Stimulated activated CD4-positive, alpha-beta T cell treated with anti-CD3 and anti-CD28 coated beads, Interleukin-12 subunit alpha, Interleukin-12 subunit beta, amount 100 ng/mL, for 48 hours (primary cell): Measurements from ENCODE around the gene DBF4B.
"Not testable (repeated sequence)": the region's sequence is repeated elsewhere in the genome, so short reads cannot be mapped to it uniquely, and the experiment has no call there.

Experiments
- DNase-seq, 3 donors: peaks; one replicate each; pipeline ENCODE4 v3.0.0-alpha.2; 2020; ENCODE audit warnings: low read depth in 2 of 3, low spot score in 1 of 3

Gene DBF4B, protein sequence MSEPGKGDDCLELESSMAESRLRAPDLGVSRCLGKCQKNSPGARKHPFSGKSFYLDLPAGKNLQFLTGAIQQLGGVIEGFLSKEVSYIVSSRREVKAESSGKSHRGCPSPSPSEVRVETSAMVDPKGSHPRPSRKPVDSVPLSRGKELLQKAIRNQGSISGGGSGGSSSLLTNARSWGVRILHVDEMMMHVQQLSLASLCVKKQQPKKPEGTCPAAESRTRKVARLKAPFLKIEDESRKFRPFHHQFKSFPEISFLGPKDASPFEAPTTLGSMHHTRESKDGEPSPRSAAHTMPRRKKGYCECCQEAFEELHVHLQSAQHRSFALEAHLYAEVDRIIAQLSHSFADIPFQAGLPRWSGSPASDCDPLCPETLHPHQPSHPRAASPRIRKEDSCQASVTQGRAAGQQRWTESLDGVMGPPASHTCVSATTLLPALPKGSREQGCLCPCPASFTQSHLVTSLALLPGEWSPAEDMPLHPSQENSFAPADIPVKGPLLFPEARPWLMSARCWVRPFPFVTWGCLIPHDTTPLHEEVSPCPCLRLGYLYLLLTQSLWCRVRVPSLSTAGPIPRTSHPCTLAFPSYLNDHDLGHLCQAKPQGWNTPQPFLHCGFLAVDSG

GRCh38 chr17:44708401-44709263 lies at the start of gene DBF4B:
DBF4B (plus strand) TSS chr17:44708665; CDS start chr17:44708821, 156 bp downstream.
- peak; percentile 71 to 93 (median 79) for DNase-seq

GRCh38 chr17:44661835-44662234 lies 46.6 kb upstream of the DBF4B start:
- no peak for DNase-seq

DNA sequence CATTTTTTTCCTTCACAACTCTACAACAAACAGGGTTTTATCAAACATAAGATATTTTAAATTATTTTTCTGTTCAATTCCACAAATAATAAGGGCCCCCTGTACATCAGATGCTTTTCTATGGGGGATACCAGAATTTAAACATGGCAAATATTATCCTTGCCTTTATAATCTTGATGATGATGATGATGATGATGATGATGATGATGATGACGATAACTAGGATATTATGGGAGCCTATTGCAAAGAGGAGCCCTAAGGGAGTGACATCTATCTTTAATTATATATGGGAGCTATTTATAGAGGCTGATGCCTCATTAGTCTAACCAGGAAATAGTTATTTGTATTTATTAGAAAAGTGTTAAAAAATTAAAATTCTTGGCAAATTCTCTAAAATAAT lies 45.4 kb upstream of the DBF4B start:
- DNase-seq = no peak

GRCh38 chr17:44664867-44665266 lies 43.6 kb upstream of the DBF4B start:
- DNase-seq = no peak

GRCh38 chr17:44666006-44666405 lies 42.5 kb upstream of the DBF4B start:
- DNase-seq = no peak

DNA sequence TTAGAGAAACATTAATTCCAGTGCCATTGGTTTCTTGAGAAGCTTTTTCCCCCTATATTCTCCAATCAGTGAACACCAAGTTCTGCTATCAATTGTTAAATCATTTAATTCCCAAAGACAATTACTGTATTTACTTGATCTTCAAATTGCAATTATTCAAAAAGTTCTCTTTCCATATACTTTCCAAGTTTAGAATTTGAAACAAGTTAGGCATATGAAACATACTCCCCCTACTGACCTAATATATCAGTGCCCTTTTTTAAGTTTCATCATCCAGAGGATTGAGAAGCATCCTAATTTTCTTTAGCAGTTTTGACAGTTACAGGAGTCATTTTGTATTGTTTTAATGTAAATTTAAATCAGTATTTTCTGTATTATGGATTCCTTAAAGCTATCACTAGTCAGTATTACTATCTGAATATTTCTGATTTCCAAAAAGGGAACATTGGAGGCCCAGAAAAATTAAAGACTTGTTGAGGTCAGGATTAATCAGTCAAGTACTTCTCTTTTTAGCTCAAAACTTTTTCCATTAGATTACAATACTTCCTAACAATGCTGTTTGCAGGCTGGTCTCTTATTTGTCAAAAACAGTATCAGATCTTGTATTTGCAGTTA lies 35.9 kb upstream of the DBF4B start:
- DNase-seq = no peak

DNA sequence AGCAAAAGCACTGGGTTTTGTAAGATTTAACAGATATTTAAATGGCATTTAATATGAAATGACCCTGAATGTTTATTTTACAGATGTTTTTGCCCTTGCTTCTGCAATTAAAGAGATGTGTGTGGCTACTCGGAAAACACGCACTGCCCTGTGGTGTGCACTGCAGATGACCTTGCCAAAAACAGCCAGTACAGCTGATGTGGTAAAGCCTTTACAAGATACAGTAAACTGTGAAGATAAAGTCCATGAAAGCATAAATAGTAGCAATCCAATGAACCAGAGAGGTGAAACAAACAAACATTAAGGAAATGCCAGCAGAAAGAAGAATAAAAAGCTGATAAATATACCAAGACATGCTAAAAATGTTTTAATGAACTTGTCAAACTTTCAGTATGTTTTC lies 34.6 kb upstream of the DBF4B start:
- no peak for DNase-seq

- DNase-seq = no peak
Measured at GRCh38 chr17:44677136-44677535, 31.3 kb upstream of the DBF4B start.

DNA sequence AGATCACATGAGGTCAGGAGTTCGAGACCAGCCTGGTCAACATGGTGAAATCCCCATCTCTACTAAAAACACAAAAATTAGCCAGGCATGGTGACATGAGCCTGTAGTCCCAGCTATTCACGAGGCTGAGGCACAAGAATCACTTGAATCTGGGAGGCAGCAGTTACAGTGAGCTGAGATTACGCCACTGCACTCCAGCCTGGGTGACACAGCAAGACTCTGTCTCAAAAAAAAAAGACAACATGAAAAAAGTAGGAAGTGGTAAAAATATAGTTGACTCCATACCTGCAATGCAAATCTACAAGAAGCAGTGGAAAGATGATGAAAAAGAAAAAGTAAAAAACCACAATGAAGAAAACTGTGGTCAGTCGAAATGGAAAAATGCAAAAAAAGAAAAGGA lies 25.2 kb upstream of the DBF4B start:
- not testable (repeated sequence) for DNase-seq

DNA sequence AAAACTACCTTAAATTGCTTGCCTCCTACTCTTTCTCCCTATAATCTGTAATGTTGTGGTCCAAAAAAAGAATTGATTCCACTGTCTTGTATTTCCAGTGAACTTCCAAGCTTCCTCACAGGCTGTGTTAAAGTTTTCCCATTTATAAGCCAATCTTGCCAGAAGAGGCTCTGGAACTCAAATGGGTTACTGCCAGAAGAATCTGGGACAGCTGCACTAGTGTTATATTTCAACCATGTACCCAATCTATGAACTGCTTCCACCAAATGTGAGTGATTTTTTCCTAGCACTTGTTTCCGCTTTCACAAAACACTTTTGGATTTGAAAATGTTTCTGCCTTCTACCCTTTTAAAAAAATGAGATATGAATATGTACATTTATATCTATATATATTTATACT lies 20.7 kb upstream of the DBF4B start:
- DNase-seq = no peak

DNA sequence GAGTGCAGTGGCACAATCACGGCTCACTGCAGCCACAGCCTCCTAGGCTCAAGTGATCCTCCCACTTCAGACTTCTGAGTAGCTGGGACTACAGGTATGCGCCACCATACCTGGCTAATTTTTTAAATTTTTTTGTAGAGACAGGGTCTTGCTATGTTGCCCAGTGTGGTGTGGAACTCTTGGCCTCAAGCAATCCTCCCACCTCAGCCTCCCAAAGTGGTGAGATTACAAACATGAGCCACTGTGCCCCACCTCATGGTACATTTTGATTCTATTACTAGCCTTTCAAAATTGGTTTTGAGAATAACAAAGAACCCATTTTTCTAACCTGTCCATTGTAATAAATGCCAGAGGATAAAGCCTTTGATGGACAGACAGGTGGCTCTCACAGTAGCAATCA lies 20.3 kb upstream of the DBF4B start:
- DNase-seq = no peak

- DNase-seq = no peak
Measured at GRCh38 chr17:44688675-44689476, 19.6 kb upstream of the DBF4B start.

DNA sequence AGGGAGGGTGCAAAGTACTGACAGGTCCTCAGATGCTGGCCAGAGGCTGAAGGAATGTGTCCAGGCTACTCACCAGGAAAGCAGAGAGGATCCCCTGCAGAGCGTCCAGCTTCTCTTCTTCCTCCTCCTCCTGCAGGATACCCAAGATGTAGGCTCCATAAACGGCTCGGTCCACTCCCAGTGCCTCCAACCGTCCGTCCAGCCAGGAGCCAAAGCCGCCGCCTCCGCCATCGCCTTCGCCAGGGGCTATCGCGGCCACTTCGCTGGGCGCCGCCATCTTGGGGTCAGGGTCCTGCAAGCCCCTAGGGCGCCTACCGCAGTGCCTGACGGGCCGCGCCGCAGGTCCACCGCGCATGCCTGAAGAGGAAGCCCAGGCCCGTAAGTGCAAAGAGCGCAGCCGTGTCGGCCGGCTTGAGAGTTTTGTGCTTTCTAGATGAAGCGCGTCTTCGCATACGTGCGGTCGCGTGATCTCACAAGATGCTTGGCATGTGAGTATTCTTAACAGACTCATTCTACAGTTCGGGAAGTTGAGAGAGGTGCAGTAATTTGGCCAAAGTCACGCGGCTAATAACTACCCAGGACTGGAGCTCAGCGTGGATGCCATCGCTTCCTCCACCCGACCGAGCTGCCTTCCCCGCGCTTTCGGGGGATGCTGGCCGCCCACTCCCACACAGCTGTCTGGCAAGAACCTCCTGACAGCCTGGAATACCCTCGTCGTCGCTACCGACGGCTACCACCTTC lies 18.8 kb upstream of the DBF4B start, which contains the start of gene CCDC43:
TSS of gene CCDC43 (minus strand) at position 300 of the 741 bp plus-strand sequence. CDS start at position 277, 23 bp downstream.
- DNase-seq = peak; percentile 88 to 92 (median 92)

DNA sequence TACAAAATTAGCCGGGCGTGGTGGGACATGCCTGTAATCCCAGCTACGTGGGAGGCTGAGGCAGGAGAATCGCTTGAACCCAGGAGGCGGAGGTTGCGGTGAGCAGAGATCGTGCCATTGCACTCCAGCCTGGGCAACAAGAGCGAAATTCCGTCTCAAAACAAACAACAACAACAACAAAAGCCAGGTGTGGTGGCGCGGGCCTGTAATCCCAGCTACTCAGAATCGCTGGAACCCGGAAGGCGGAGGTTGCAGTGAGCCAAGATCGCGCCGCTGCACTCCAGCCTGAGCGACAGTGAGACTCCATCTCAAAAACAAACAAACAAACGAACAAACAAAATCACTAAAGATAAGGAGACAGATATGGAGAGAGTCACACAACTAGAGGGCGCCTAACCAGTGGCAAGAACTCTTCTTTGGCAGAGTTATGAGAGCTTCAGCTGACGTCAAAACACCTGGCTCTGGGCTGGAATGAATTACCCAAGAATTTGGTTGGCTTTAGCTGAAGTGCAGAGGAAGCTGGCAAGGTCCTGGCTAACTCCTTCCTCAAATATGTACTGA lies 17.6 kb upstream of the DBF4B start:
- not testable (repeated sequence) for DNase-seq

GRCh38 chr17:44693609-44694008 lies 14.9 kb upstream of the DBF4B start:
- DNase-seq = no peak

DNA sequence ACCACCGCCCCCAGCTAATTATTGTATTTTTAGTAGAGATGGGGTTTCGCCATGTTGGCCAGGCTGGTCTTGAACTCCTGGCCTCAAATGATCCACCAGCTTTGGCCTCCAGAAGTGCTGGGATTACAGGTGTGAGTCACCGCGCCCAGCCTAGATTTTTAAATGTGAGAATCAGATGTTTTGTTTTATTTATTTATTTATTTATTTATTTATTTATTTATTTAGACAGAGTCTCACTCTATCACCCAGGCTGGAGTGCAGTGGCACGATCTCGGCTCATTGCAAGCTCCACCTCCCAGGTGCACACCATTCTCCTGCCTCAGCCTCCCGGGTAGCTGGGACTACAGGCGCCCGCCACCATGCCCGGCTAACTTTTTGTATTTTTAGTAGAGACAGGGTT lies 8.2 kb upstream of the DBF4B start:
- DNase-seq = not testable (repeated sequence)

DNA sequence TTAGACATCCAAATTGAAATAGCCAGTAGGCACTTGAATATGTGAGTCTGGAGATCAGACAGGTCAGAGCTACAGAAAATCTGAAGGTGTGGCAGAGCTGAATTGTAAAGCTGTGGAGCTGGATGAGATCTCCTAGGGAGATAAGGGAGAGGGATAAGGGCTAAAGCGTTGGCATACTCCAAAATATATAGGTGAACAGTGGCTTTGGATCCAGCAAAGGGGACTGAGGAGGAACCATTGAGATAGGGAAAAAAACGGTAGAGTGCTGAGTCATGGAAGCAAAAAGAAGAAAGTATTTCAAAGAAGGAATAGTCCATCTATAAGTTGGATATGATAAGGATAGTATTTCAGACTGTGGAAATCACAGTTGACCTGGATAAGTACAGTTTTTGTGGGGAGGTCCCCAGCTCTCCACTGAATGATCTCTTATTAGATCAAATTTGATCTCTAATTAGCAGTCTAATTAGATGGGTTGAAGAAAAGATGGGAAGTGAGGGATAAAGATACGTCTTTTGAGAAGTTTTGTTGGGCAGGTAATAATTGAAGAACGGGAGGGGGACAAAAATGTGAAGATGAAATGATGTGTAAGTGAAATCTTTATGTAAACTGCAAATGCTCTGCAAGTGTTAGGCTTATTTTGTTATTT lies 587 bp upstream of the DBF4B start:
- no peak for DNase-seq

GRCh38 chr17:44719444-44719843 lies 11.0 kb downstream of the DBF4B start:
- no peak for DNase-seq

DNA sequence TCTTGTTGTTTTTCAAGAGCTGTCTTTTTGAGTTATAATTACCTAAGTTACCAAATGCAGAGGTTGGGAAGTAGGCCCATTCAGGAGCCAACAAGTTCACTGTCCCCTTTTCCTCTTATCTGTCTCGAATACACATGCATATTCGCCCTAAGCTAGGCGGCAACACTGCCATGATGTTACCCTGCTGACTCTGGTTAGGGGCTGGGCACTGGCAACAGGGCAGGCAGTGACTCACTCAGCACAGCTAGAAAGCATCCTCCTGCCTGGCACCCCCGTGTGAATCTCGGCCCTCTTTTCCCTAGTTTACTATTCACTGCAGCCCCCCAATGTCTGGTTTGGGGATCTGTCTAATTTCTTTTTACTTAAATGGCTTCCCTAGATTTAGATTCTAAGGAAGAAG lies 13.8 kb downstream of the DBF4B start:
- no peak for DNase-seq
